ENCODE data around the gene NEURL1.
A peak's percentile ranks its signal among the peaks of the same experiment; 100 is the strongest.
"Not testable (repeated sequence)": the region's sequence is repeated elsewhere in the genome, so short reads cannot be mapped to it uniquely, and the experiment has no call there.

The NEURL1 gene

GRCh38 chr10:103481974-103482531 lies 11.5 kb upstream of the NEURL1 start:
- Histone ChIP-seq H3K4me3 (no peak overlapping the region), H3K27ac (no peak overlapping the region)
- DNase-seq (ENCODE audit: low spot score), result no peak
- TF ChIP-seq, protein P1, sequence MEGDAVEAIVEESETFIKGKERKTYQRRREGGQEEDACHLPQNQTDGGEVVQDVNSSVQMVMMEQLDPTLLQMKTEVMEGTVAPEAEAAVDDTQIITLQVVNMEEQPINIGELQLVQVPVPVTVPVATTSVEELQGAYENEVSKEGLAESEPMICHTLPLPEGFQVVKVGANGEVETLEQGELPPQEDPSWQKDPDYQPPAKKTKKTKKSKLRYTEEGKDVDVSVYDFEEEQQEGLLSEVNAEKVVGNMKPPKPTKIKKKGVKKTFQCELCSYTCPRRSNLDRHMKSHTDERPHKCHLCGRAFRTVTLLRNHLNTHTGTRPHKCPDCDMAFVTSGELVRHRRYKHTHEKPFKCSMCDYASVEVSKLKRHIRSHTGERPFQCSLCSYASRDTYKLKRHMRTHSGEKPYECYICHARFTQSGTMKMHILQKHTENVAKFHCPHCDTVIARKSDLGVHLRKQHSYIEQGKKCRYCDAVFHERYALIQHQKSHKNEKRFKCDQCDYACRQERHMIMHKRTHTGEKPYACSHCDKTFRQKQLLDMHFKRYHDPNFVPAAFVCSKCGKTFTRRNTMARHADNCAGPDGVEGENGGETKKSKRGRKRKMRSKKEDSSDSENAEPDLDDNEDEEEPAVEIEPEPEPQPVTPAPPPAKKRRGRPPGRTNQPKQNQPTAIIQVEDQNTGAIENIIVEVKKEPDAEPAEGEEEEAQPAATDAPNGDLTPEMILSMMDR (IDR thresholded peaks at IDR 0.05), result peak; percentile 39

- H3K27ac ChIP-seq; H3K4me3 ChIP-seq; DNase-seq (ENCODE audit: low spot score): not testable (repeated sequence)
Observed at GRCh38 chr10:103486635-103487409, 6.7 kb upstream of the NEURL1 start.

GRCh38 chr10:103487410-103487708 lies 6.1 kb upstream of the NEURL1 start:
- Histone ChIP-seq H3K4me3 (no peak overlapping the region), H3K27ac (no peak overlapping the region)
- TF ChIP-seq, protein P1 (IDR thresholded peaks at IDR 0.05), result no peak
- DNase-seq (ENCODE audit: low spot score), result no peak

GRCh38 chr10:103490986-103491314 lies 2.6 kb upstream of the NEURL1 start:
- TF ChIP-seq, protein P1 (IDR thresholded peaks at IDR 0.05), result no peak
- no peak overlapping the region for H3K4me3 ChIP-seq

DNA sequence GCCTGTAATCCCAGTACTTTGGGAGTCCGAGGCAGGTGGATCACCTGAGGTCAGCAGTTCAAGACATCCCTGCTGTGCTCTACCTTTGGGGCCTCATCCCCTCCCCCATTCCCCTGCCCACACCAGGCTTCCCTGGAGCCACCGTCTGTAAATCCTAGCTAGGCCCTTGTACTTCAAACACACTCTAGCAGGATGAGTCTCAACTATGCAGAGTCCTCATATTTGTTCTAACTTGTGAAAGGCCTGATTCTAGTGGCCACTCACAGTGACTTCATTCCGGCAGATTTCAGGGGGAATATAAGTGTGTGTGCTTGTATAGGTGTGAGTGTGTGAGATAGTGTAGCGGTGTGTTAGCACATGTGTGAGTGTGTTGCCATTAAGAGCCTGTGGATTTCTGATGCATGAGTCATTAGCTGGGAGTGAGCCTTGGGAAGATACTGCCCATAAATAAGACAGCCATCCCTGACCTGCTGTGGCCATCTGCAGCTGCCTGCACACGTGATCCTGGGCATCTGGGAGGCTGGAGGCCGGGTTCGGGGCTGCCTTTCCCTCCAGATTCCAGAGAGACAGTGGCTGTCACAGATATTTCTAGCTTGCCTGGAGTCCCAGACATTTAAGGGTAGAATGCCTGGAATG lies 1.7 kb upstream of the NEURL1 start:
- H3K4me3 ChIP-seq, result no peak overlapping the region
- TF ChIP-seq, protein P1 (IDR thresholded peaks at IDR 0.05), result no peak
- H3K27ac ChIP-seq, result no peak overlapping the region
- DNase-seq (ENCODE audit: low spot score), result no peak

More at GRCh38 chr10:103490986-103491314, 2.6 kb upstream of the NEURL1 start:
- H3K27ac ChIP-seq, result no peak overlapping the region
- no peak for DNase-seq (ENCODE audit: low spot score)

- TF ChIP-seq, protein P1 (IDR thresholded peaks at IDR 0.05), result no peak
- Histone ChIP-seq H3K27ac (no peak overlapping the region), H3K4me3 (peak overlapping the region; percentile 74)
- DNase-seq (ENCODE audit: low spot score), result no peak
Observed at GRCh38 chr10:103492655-103493261, 747 bp upstream of the NEURL1 start.

- no peak overlapping the region for H3K27ac ChIP-seq
- TF ChIP-seq, protein P1 (IDR thresholded peaks at IDR 0.05), result no peak
- DNase-seq (ENCODE audit: low spot score), result no peak
- H3K4me3 ChIP-seq, result peak overlapping the region; percentile 74
Observed at GRCh38 chr10:103493916-103494877, 692 bp downstream of the NEURL1 start.

All from coronary artery (tissue), 2 donors.